Panc1 (cell line): Measurements from ENCODE around the gene SMAP1.

Source experiments
- CTCF ChIP-seq: fragments of 450-650 bp; IDR thresholded peaks from 2 replicates; pipeline ENCODE4 v1.5.1; 2017; ENCODE audit warnings: mild to moderate bottlenecking
- POLR2AphosphoS5 ChIP-seq: IDR thresholded peaks from 2 replicates; pipeline ENCODE4 v1.6.1; 2012; ENCODE audit warnings: mild to moderate bottlenecking, low read depth, low read length, moderate library complexity
- REST ChIP-seq, 2 experiments: IDR thresholded peaks; 2 replicates each; pipeline ENCODE4 v1.6.1; 2011 to 2012; ENCODE audit warnings: low read depth in 2 of 2, control low read depth in 1 of 2, low read length in 1 of 2, mild to moderate bottlenecking in 1 of 2, moderate library complexity in 1 of 2; ENCODE audit not compliant: insufficient read depth in 1 of 2

- TF ChIP-seq POLR2AphosphoS5 (no peak), CTCF (no peak), REST (IDR thresholded peaks at IDR 0.05; ENCODE audit: insufficient read depth in 1 of 2, low read depth in 2 of 2, low read length in 1 of 2) (no peak)
These were observed 29.2 kb upstream of the SMAP1 start for GRCh38 chr6:70638468-70638867.
